MCF 10A (cell line): Measurements from ENCODE around the gene CASKIN1. TPM values are rescaled to one million over a fixed set of nuclear protein-coding genes. Genes with fewer than 3 reads are reported as not detected.

Experiments
- BruUV-seq: library from RNA; stranded (reverse); fragments of 400-500 nt; replicated peaks from 2 replicates; lab custom pipeline; 2021; lab: Mats Ljungman, UMichigan
- CTCF ChIA-PET: fragments of 300-600 bp; sonication (Branson Sonifier 250); formaldehyde crosslinking; extraction: SDS; loops from one replicate; lab custom pipeline; 2021; ENCODE audit warnings: antibody characterized with exemption, inconsistent platforms; lab: Yijun Ruan, JAX
- POLR2A ChIA-PET: fragments of 300-600, 350-650 bp; sonication (Branson Sonifier 250); formaldehyde crosslinking; extraction: SDS; loops from one replicate; lab custom pipeline; 2020; ENCODE audit warnings: antibody characterized with exemption, inconsistent platforms; lab: Yijun Ruan, JAX
- DNase-seq: peaks from one replicate; pipeline ENCODE4 v3.0.0-alpha.2; 2018; ENCODE audit not compliant: unreplicated experiment
- H3K27ac Mint-ChIP-seq: one replicate; pipeline ENCODE4 v1.8.0; 2022; ENCODE audit warnings: mild to moderate bottlenecking, low read depth, mixed read lengths; ENCODE audit not compliant: unreplicated experiment
- H3K27me3 Mint-ChIP-seq: one replicate; pipeline ENCODE4 v1.8.0; 2022; ENCODE audit warnings: mixed read lengths; ENCODE audit not compliant: insufficient read depth, unreplicated experiment
- H3K36me3 Mint-ChIP-seq: one replicate; pipeline ENCODE4 v1.8.0; 2022; ENCODE audit warnings: mild to moderate bottlenecking, moderate library complexity, mixed read lengths; ENCODE audit not compliant: insufficient read depth, unreplicated experiment
- H3K4me1 Mint-ChIP-seq: one replicate; pipeline ENCODE4 v1.8.0; 2022; ENCODE audit warnings: mixed read lengths; ENCODE audit not compliant: insufficient read depth, unreplicated experiment
- H3K4me3 Mint-ChIP-seq: one replicate; pipeline ENCODE4 v1.8.0; 2022; ENCODE audit warnings: mild to moderate bottlenecking, moderate library complexity, mixed read lengths; ENCODE audit not compliant: unreplicated experiment
- H3K9me3 Mint-ChIP-seq: one replicate; pipeline ENCODE4 v1.8.0; 2022; ENCODE audit warnings: mixed read lengths; ENCODE audit not compliant: unreplicated experiment
- intact Hi-C: fragments of 100-400 bp; cut with micrococcal nuclease; formaldehyde crosslinking; loops from 2 replicates; pipeline ENCODE4 v1.14.1; 2022
- total RNA-seq: library from RNA; stranded (reverse); gene quantifications from 2 replicates; pipeline ENCODE4 v1.2.3, GENCODE V29; 2022
- TF ChIP-seq, protein P1 (sequence below): fragments of 200-600 bp; IDR thresholded peaks from one replicate; pipeline ENCODE4 v1.8.0; 2022; ENCODE audit warnings: antibody characterized with exemption, mild to moderate bottlenecking; ENCODE audit not compliant: unreplicated experiment

Gene CASKIN1
- total RNA-seq, 1 experiment from 2014 or later: 0.14 TPM

DNA sequence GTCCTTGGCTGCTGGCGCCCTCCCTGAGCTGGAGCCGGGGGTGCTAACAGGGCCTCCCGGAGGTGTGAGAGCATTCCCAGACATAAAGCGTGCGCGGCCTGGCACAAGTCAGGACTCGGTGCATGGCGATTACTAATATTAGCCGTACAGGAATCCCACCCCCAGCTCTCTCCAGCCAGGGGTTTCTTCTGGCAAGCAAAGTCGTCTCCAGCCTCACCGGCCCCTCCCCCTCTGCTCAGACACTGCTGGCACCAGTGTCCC is 5.0 kb downstream of the CASKIN1 start:
- H3K27me3 Mint-ChIP-seq: no peaks in the 10 kb centered on the region
- no peaks in the 10 kb centered on the region for H3K36me3 Mint-ChIP-seq
- no peak overlapping the region for H3K4me3 Mint-ChIP-seq
- intact Hi-C loops: no loop called here
- TF ChIP-seq, protein P1, sequence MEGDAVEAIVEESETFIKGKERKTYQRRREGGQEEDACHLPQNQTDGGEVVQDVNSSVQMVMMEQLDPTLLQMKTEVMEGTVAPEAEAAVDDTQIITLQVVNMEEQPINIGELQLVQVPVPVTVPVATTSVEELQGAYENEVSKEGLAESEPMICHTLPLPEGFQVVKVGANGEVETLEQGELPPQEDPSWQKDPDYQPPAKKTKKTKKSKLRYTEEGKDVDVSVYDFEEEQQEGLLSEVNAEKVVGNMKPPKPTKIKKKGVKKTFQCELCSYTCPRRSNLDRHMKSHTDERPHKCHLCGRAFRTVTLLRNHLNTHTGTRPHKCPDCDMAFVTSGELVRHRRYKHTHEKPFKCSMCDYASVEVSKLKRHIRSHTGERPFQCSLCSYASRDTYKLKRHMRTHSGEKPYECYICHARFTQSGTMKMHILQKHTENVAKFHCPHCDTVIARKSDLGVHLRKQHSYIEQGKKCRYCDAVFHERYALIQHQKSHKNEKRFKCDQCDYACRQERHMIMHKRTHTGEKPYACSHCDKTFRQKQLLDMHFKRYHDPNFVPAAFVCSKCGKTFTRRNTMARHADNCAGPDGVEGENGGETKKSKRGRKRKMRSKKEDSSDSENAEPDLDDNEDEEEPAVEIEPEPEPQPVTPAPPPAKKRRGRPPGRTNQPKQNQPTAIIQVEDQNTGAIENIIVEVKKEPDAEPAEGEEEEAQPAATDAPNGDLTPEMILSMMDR: no peak
- POLR2A ChIA-PET: interaction anchor here (0.8 kb wide), 1 partner anchor 36 kb away, joined by 3 read pairs; the partner anchor contains the start of gene TRAF7
- no TSS peak for BruUV-seq
- H3K4me1 Mint-ChIP-seq: no peaks in the 10 kb centered on the region
- CTCF ChIA-PET: interaction anchor here (0.6 kb wide), 1 partner anchor 13 kb away, joined by 3 read pairs; no protein-coding TSS in a partner anchor
- no peak overlapping the region for H3K27ac Mint-ChIP-seq
- H3K9me3 Mint-ChIP-seq: no peaks in the 10 kb centered on the region
- DNase-seq: no peak

DNA sequence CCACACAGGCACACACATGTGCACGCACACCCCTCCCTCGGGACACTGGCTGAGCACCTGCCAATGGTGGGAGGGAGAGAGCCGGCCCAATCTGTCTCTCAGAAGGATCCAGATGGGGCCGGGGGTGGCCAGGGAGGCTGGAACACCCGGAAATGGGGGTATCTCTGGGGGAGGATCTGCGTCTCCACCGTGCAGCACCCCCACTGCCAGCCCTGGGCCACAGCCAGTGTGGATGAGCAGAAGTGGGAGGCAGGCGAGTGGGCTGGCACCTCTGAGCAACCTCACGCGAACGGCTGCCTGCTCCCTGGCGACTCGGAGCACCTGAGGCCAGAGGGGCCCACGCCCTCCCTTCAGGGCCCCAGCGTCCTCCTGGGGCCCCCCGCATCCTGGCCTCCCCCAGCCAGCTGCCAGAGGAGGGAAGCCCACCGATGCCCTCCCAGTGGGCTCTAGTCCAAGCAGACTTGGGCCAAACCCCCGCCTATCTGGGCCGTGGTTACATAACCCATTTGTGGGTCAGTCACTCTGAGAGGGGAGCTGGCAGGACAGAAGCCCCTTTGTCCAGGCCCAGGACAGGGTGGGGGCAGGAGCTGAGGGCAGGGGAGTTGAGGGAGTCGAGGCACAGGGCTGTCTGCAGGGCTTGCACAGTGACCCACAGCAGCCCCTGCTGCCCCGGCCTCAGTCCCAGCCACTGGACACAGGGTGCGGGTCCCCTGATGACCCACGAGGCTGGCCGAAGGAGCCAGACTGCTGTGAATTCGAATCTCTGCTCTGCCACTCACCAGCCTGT is 5.6 kb downstream of the CASKIN1 start:
- no TSS peak for BruUV-seq
- TF ChIP-seq, protein P1: no peak
- Mint-ChIP-seq H3K36me3 (no peaks in the 10 kb centered on the region), H3K27me3 (no peaks in the 10 kb centered on the region), H3K4me3 (no peak overlapping the region), H3K9me3 (no peaks in the 10 kb centered on the region), H3K27ac (no peak overlapping the region), H3K4me1 (no peaks in the 10 kb centered on the region)
- intact Hi-C loops: no loop called here
- POLR2A ChIA-PET: interaction anchor here (0.8 to 1.1 kb wide), 2 partner anchors 15 to 35 kb away, joined by 3 read pairs; partner anchors contain the start of gene TRAF7
- CTCF ChIA-PET: interaction anchor here (0.5 to 0.6 kb wide), 2 partner anchors 13 to 34 kb away, joined by 3 to 5 read pairs; no protein-coding TSS in a partner anchor
- no peak for DNase-seq

DNA sequence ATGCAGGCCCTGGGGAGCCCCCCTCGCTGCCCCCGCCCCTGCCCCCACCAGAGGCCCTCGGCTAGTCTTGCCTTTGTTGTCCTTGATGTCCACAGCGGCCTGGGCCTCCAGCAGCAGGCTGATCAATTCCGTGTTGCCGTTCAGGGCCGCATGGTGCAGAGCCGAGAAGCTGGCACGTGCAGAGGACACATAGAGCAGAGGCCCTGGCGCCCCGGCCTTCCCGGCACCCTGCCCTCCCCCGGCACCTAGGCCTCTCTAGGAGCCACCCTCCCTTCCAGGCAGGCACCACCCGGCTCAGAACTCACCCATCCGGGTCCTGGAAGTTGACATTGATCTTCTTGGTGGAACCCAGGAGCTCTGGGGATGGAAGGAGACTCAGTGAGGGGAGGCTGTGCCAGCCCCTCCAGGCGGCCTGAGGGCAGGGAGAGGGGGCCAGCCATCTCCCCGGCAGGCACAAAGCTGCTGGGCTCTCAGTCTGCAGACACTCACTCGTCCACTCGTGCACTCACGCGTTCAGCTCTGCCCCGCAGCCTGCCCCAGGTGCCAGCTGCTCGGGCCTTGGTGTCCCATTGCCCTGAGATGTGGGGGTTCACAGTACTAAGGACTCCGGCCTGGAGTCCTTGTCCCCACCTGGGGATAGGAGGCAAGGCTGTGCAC is 6.3 kb downstream of the CASKIN1 start:
- BruUV-seq: no TSS peak
- CTCF ChIA-PET: no interaction called here

More for the DNA sequence above, 6.3 kb downstream of the CASKIN1 start:
- no peaks in the 10 kb centered on the region for H3K4me1 Mint-ChIP-seq
- no peaks in the 10 kb centered on the region for H3K27me3 Mint-ChIP-seq
- H3K4me3 Mint-ChIP-seq: no peak overlapping the region
- no peaks in the 10 kb centered on the region for H3K9me3 Mint-ChIP-seq
- no peaks in the 10 kb centered on the region for H3K36me3 Mint-ChIP-seq
- TF ChIP-seq, protein P1: no peak
- no peak for DNase-seq
- H3K27ac Mint-ChIP-seq: no peak overlapping the region
- POLR2A ChIA-PET: interaction anchor here (1.1 kb wide), 1 partner anchor 16 kb away, joined by 3 read pairs; no protein-coding TSS in a partner anchor
- intact Hi-C loops: no loop called here
